Measurements from ENCODE around the gene RPS4Y1.

RPS4Y1 gene

DNA sequence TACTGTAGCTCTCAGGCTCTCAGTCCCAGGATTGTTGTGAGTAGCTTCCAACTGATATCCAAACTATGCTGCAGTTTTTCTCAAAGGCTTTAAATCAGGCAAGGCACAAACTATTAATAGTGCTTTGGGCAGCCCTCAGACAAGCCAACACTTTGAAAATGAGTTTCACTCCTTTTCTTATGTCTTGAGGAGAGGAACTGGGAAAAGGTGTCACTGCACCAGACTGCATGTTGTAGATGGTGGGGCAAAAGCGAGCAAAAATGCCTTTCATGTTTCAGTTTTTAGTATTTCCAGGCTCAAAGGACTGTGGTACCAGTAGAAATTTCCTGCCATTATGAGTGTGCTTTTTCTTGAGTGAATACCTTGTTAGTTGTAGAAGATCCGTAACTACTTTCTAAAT, 54.6 kb downstream of the RPS4Y1 start:
- Histone ChIP-seq H3K9ac (no peak overlapping the region), H3K79me2 (ENCODE audit: insufficient read depth, low read depth) (no peaks in the 10 kb centered on the region), H3K36me3 (ENCODE audit: insufficient read depth) (no peaks in the 10 kb centered on the region), H2AFZ (ENCODE audit: low read depth) (no peak overlapping the region), H3K4me3 (IDR thresholded peaks at IDR 0.05; ENCODE audit: insufficient read depth, low read depth, low read length) (no peak overlapping the region), H4K20me1 (ENCODE audit: insufficient read depth) (no peaks in the 10 kb centered on the region), H3K4me2 (no peak overlapping the region), H3K4me1 (ENCODE audit: low read depth, poor library complexity, severe bottlenecking) (no peaks in the 10 kb centered on the region), H3K27ac (no peak overlapping the region), H3K27me3 (ENCODE audit: insufficient read depth, low read depth) (no peaks in the 10 kb centered on the region)
- TF ChIP-seq, protein P1, sequence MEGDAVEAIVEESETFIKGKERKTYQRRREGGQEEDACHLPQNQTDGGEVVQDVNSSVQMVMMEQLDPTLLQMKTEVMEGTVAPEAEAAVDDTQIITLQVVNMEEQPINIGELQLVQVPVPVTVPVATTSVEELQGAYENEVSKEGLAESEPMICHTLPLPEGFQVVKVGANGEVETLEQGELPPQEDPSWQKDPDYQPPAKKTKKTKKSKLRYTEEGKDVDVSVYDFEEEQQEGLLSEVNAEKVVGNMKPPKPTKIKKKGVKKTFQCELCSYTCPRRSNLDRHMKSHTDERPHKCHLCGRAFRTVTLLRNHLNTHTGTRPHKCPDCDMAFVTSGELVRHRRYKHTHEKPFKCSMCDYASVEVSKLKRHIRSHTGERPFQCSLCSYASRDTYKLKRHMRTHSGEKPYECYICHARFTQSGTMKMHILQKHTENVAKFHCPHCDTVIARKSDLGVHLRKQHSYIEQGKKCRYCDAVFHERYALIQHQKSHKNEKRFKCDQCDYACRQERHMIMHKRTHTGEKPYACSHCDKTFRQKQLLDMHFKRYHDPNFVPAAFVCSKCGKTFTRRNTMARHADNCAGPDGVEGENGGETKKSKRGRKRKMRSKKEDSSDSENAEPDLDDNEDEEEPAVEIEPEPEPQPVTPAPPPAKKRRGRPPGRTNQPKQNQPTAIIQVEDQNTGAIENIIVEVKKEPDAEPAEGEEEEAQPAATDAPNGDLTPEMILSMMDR (conservative IDR thresholded peaks at IDR 0.05; ENCODE audit: low read depth, low read length) = no peak

DNA sequence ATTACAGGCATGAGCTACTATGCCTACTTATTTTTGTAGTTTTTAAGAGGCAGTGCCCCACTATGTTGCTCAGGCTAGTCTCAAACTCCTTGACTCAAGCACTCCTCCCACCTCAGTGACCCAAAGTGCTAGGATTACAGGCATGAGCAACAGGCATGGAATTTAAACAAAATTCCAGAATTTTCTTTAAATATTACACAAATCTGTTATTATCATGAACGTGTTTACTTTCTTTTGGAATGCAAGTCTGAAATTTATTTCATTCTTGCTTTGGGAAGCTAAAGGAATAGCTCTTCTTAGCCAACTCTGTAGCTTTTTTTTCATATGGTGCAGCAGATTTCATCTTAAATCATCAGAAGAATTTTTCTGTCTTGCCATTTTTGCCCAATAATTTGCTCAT, 66.0 kb downstream of the RPS4Y1 start:
- no peak overlapping the region for H3K4me2 ChIP-seq
- H3K4me1 ChIP-seq (ENCODE audit: low read depth, poor library complexity, severe bottlenecking) = no peaks in the 10 kb centered on the region
- no peaks in the 10 kb centered on the region for H4K20me1 ChIP-seq (ENCODE audit: insufficient read depth)
- H3K27me3 ChIP-seq (ENCODE audit: insufficient read depth, low read depth) = no peaks in the 10 kb centered on the region
- no peak overlapping the region for H3K4me3 ChIP-seq (IDR thresholded peaks at IDR 0.05; ENCODE audit: insufficient read depth, low read depth, low read length)
- H3K27ac ChIP-seq = no peak overlapping the region
- no peaks in the 10 kb centered on the region for H3K36me3 ChIP-seq (ENCODE audit: insufficient read depth)
- TF ChIP-seq, protein P1 (conservative IDR thresholded peaks at IDR 0.05; ENCODE audit: low read depth, low read length) = no peak
- H3K9ac ChIP-seq = no peak overlapping the region
- no peak overlapping the region for H2AFZ ChIP-seq (ENCODE audit: low read depth)
- H3K79me2 ChIP-seq (ENCODE audit: insufficient read depth, low read depth) = no peaks in the 10 kb centered on the region

DNA sequence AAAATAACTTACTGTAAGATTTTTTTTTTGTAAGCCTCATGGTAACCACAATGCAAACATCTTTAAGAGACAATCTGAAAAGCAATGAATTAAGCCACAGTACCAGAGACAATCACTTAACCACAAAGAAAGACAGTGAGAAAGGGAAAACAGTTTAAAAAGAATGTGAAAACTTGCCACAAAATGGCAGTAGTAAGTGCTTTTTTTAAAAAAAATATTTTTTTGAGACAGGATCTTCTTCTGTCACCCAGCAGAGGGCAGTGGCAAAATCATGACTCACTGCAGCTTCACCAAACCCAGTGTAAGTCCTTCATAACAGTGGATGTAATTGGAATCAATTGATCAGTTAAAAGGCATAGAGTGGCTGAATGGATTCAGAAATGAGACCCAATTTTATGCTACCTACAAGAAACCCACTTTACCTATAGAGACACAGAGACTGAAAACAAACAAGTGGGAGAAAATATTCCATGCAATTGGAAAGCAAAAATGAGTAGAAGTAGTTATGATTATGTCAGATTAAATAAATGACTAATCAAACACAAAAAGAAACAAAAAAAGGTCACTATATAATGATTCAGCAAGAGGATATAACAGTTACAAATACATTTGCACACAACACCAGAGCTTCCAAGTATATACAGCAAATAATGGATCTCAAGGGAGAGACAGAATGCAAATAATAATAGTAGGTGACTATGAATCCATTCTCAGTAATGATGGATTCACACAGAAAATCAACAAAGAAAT, 71.8 kb downstream of the RPS4Y1 start:
- no peaks in the 10 kb centered on the region for H3K4me1 ChIP-seq (ENCODE audit: low read depth, poor library complexity, severe bottlenecking)
- TF ChIP-seq, protein P1 (conservative IDR thresholded peaks at IDR 0.05; ENCODE audit: low read depth, low read length) = no peak
- H3K27me3 ChIP-seq (ENCODE audit: insufficient read depth, low read depth) = no peaks in the 10 kb centered on the region
- H4K20me1 ChIP-seq (ENCODE audit: insufficient read depth) = no peaks in the 10 kb centered on the region
- no peak overlapping the region for H3K9ac ChIP-seq
- no peak overlapping the region for H3K4me2 ChIP-seq
- no peak overlapping the region for H3K4me3 ChIP-seq (IDR thresholded peaks at IDR 0.05; ENCODE audit: insufficient read depth, low read depth, low read length)
- no peaks in the 10 kb centered on the region for H3K79me2 ChIP-seq (ENCODE audit: insufficient read depth, low read depth)
- no peak overlapping the region for H3K27ac ChIP-seq
- no peak overlapping the region for H2AFZ ChIP-seq (ENCODE audit: low read depth)
- no peaks in the 10 kb centered on the region for H3K36me3 ChIP-seq (ENCODE audit: insufficient read depth)

Data from KMS-11 (cell line).